ENCODE results near the gene VPS37D.
A peak's percentile ranks its signal among the peaks of the same experiment; 100 is the strongest.
"Not testable (repeated sequence)": the region's sequence is repeated elsewhere in the genome, so short reads cannot be mapped to it uniquely, and the experiment has no call there.

The VPS37D gene

DNA sequence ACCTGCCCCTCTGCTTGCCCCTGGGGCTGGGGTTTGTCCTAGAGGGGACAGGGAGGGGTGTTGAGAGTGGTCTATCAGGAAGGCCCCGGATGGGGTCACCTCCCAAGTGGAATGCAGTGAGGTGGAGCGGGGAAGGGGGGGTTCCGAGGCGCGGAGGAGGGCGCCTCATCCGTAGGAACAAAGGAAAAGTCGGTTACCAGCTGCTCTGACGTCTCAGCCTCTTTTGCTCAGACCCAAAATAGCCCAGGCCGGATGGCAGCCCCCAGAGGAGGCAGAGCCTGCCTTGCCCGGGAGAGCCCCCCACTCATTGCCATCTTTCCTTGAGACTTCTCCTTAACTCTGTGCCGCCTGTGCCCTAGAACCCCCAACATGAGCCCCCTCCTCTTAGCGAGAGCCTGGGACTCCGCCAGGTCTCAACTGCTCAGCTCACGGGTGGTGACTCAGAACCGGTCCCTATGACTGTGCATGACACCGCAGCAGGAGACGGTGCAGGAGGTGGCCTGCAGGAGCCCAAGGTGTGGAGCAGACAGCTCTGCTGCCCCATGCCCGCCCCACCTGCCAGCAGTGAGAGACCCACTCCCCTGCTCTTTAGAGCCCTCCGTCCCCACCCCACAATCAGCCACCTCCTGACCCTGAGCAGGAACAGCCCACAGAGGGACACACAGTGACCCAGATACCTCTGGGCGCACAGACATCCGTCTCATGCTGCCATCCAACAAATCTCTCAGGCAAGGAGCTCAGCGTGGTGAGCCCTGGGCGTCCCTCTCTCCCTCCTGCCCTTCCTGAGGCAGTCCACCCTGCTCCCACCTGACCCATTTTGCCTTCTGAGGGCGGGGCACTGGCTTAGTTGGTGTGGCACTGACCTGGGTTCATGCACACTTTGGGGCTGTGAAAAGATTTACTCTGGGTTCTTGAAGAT is 38.8 kb downstream of the VPS37D start:
- DNase-seq = no peak

DNA sequence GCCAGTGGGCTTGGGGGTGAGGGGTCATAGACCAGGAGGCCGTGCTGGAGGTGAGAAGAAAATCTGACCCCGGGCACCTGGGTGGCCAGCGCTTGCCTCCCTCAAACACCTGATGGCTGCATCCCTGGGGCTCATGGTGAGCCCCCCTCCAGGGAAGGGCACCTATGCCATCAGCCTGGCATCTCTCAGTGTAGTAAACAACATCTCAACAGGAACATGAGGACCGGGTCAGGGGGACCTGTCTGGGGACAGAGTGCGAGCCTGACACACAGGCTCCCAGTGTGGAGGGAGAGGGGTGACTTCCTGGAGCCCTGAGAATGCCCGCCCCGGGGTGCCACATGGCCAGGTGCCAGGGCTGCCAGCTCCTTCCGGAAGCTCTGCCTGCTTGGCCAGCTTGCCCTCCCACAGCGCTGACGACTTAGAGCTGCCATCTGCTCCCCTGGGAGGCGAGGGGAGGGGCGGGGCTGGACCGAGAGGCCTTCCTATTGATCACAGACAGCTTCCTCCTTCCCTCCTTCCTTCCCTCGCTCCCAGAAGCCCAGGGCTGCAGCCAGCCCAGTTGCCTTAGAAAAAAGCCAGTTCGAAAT is 39.5 kb downstream of the VPS37D start:
- no peak for DNase-seq

DNA sequence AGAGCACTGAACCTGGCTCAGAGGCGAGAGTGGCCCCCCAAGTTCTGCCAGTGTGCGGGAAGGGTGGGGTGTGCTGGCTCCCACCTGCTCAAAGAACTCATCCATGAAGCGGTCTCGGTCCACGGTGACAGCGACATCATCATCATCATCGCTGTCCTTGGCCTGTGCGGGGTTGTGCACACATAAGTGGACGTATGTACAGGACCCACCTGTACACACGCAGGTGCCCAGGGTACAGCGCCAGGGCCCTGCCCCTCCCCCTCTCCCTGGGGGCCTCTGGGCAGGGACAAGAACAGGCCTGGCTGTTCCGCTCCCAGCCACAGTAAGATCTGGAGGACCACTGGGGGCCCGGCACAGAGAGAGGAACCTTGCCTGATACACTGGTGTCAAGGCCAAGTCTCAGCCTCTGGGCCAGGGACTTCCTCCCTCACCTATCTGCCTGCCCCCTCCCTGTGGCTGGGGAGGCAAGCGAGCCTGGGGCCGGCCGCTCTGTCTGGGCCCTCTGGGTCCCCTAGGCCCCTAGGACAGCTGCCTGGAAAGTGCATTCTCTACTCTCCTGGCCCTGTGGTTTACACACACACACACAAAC is 41.4 kb downstream of the VPS37D start:
- no peak for DNase-seq

DNA sequence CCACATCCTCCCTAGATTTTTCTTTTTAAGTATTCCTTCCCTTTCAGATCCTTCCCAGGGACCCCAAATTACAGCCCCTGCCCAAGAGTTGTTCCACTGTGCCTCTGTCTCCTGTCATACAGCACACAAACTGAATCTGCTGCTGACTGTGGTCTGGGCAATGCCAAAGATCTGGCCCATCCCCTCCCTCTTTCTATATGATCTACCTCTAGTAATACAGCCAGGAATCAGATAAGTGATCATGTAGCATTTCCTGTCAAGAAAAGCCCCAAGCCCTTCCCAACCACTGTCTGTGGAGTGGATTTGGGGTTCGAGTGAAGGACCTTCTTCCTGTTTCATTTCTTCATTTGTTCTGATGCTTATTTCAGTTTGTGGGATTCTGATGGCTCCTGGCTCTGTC is 45.1 kb downstream of the VPS37D start:
- no peak for DNase-seq

DNA sequence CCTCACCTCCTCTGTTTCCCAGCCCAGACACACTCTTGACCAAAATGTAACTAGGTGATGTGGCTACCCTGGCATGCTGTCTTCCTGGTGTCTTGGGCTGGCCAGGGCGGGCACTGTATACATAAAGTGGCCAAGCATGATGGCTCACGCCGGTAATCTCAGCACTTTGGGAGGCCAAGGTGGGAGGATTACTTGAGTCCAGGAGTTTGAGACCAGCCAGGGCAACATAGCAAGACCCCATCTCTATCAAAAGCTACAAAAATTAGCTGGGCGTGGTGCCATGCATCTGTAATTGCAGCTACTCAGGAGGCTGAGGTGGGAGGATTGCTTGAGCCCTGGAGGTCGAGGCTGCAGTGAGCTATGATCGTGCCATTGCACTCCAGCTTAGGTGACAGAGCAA is 45.7 kb downstream of the VPS37D start:
- DNase-seq = not testable (repeated sequence)

DNA sequence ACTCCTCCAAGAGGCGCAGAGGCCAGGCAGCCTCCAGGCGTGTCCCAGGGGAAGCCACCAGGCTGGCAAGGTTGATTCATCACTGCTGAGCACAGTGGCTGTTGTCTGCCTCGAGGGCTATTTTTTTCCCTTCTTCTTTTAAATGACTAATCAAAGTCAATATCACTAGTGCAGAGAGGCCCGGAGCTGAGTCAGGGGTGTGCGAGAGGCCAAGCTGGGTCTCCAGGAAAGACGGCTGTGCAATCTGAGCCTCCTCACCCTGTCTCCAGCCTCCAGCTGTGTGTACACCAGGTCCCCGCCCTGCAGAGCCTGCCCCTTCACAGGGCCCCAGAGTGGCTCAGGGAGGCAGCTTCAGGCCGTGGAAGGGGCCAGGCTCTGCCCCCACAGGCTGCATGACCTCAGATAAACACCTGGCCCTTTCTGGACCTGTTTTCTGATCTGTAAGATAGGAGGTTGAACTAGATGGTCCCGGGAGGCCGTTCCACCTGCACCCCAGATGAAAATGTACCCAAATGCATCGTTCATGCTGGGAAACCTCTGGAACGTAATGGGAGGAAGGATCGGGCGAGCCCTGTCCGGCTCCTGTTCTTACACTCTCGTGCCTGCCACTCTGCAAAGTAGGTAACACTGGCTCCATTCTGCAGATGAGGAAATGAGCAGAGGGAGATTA is 48.2 kb downstream of the VPS37D start:
- DNase-seq = no peak

DNA sequence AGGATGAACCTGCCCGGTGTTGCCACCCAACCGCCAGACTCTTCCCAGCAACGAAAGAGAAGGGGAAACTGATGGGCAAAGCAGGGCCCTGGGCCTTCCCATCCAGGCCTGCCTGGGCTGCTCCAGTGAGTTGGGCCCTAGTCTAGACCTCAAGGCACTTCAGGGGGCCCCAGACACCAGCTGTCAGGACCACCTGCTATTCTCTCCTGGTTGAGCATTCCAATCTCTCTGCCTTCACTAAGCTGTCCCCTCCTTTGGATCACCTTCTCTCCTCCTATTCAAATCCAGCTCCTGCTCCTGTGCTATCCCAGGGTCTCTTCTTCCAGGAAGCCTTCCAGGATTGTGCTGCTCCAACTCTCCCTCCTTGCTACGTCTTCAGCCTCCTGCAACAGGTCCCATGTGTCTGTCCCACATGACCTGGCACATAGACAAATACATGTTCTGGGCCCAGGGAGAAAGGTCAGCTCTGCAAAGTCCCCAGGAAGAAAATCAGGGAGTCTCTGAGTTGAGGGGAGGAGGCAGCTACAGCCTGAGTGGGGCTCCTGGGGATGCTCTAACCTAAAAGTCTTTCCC is 48.8 kb downstream of the VPS37D start:
- DNase-seq = no peak

DNA sequence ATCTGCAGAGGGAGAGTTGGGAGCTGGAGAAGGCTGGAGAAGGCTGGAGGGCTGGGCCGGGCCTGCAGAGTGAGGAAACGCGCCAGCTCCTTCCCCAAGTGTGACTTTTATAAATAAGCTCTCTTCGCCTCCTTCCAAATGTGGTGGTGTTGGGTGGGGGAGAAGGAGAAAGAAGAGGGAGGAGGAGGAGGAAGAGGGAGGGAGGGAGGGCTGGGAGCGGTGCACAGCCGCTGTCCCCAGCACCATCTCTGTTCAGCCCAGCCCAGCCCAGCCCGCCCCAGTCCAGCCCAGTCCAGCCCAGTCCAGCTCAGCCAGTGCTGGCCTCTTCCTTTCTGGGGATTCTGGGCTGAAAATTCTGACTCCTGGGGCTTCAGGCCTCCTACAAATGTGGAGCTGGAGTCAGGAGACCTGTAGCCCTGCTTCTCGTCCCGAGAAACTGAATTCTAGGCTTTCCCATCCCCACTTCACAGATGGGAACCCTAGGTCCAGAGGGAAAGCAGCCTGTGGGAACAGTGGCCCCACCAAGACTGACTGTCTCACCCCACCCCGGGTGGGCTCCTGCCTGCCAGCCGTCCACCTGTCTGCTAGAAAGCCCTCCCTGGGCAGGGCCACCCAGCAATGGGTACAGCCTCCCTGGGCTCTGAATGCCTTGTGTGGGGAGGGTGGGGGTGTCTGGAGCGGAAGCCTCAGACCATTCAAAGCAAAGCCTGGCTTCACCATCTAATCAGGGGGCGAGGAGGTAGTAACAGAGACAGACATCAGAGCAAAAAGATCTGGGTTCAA is 49.6 kb downstream of the VPS37D start:
- DNase-seq = no peak

DNA sequence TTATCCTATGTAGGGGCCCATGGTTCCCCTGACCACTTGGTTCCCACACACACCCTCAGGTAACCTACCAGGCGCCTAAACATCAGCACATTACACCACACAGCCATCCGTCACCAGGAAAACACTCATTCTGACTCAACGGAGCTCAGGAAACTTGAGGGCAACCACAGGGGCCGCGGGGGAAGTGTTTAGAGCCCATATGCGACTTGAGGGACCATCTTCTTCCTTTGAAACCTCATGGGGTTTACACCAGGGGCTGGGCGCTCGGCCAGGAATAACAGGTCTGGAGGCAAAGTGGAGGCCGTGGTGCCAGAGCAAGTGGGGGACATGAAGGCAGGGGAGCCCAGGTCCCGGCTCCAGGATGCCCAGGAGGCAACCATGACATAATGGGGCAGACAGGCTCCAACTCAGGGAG is 50.4 kb downstream of the VPS37D start:
- DNase-seq = peak; percentile 91

DNA sequence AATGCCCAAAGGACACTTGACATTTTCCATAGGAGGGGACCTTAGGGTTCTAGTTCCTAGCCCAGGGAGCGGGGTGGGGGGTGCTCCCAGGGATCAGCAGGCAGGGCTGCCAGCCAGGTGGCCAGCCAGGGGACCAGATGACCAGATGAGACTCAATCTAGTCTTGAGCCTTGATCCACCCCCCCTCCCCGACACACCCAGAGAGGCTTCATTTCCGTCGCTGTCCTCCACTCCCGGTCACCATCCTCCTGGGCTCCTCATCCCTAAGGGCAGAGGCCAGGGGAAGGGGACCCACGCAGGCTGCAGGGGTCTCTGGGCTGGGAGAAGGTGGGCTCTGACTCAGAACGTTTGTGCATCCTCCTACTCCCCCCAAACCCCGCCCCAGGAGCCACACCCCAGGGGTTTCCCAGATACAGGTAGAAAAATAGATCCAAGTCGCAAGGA is 50.8 kb downstream of the VPS37D start:
- no peak for DNase-seq

DNA sequence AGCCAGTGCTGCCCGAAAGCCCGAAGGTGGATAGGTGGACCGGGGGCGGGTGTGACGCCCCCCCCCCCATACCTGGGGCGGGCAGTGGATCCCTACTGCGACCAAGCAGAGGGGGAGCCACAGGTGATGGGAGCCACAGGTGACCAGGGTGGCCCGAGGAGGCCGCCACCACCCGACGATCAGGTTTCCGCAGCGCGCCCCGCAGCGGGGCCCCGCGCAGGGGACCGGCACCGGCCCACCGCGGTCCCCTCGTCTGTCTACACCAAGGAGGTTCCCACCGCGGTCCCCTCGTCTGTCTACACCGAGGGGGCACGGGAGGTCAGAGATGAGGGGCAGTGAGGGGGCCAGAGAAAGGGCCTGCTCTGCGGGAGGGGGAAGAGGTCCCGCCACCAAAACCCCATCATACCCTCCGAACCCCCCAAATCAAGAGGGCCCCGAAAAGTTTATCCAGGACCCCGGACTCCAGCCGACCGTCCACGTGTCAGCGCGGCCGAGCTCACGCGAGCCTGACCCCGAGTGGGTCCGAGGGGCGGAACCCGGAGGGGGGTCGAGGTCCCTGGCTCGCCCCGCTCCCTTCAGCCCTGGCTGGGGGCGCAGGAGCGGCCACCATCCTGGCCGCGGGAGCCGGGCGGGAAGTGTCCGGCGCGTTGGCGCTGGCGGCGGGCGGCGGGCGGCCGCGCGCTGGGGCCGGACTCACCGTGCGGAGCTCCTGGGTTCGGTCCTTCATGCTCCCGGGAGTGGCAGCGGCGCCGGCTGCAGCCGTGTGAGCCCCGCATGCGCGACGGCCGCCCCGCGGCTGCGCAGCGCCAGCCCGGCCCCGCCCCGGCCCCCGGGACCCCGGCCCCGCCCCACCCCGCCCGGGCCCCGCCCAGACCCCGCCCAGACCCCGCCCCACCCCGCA is 51.5 kb downstream of the VPS37D start, which contains the start of gene STX1A:
Gene STX1A (minus strand): TSS at position 765 of the 901 bp plus-strand sequence. CDS start 38 bp downstream, at position 727.
- DNase-seq = peak; percentile 49

DNA sequence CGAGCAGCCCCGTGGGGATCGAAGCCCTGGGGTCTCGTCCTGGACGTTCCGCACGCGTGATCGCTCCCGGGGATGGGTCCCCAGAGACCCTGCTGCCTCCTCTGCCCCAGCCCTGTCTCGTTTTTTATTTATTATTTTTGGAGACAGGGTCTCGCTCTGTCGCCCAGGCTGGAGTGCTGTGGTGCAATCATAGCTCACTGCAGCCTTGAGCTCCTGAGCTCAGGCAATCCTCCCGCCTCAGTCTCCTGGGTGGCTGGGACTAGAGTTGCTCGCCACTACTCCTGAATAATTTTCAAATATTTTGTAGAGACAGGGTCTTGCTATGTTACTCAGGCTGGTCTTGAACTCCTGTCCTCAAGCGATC is 52.2 kb downstream of the VPS37D start:
- no peak for DNase-seq

DNA sequence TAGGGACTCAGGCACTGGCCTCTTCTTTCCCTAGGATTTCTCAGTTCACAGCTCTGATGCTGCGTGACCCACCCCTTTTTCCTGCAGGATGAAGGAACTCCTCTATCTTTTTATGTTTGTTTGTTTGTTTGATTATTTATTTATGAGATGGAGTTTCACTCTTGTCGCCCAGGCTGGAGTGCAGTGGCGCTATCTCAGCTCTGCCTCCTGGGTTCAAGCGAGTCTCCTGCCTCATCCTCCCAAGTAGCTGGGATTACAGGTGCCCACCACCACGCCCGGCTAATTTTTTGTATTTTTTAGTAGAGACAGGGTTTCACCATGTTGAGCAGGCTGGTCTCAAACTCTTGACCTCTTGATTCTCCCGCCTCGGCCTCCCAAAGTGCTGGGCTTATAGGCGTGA is 52.8 kb downstream of the VPS37D start:
- DNase-seq = not testable (repeated sequence)

DNA sequence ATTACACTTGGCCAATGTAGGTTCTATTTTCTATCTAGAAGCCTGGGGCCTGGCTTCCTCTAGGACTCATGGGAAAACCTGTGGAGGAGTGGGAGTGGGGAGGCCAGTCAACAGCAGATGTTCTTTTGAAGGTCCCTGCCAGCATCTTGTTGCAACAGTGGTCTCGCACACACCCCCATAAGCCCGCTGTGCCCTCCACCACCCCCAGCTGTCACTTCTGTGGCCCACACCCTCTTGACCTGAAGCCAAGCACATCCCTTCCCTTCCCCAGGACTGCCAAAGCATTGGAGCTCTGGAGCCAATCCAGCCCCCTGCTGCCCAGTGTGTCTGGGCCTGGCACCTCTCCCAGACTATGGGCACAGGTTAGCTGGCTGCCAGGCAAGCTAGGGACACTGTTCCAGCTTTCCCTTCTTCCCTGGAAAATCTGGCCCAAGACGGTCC is 53.8 kb downstream of the VPS37D start:
- DNase-seq = no peak
